Mesenteric fat pad (tissue), 1 donor: ENCODE measurements around the gene RARB. TPM values are rescaled to one million over a fixed set of nuclear protein-coding genes. Genes with fewer than 3 reads are reported as not detected.

Source experiments
- DNase-seq: peaks from one replicate; pipeline ENCODE4 v3.0.0-alpha.2; 2020; ENCODE audit warnings: low spot score
- total RNA-seq: library from RNA; stranded (reverse); fragmentation: NEBNext Ultra II Directional; extraction: Animal tissue kit (Norgen Biotek cat#: 25700); gene quantifications from one replicate; pipeline ENCODE4 v1.2.1, GENCODE V29; 2021
- donor health status: DM: yes; HTN: yes; CAD: no.

The RARB gene
- total RNA-seq, 1 donor from 2014 or later = 4.8 TPM

DNA sequence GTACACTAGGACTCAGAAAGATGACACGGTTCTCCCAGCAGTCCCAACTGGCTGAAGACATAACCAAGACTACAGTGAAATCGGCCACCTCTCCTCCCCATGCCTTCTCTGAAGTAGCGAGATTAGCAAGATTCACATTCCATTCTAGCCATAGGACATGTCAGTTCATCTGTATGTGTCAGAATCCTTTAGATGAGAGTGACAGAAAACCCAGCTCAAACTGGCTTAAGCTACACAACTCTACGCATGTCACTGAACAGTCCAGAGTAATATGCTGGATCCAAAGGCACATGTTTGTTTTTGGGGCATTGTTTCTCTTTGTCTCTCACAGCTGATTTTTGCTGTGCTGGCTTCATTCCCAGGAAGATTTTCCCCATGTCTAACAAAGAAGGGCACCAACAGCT is 75.8 kb downstream of the RARB start:
- no peak for DNase-seq

DNA sequence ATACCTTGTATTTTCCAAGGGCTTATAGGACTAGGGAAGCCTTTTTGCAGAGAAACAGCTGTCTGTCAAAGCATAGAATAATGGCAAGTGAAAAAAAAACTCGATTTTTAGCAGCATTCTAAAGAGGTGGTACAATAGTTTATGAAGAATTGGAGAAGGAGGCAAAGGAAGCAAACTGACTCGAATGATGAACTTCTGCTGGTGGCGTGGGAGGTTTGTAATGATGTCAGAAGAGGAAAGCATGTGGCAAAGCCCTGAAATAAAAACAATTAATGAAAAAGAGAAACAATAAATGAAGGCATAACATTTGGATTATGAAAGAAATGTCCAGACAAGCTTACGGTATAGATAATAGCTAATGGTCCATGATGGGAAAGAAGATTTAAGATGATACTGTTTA is 77.5 kb downstream of the RARB start:
- no peak for DNase-seq

DNA sequence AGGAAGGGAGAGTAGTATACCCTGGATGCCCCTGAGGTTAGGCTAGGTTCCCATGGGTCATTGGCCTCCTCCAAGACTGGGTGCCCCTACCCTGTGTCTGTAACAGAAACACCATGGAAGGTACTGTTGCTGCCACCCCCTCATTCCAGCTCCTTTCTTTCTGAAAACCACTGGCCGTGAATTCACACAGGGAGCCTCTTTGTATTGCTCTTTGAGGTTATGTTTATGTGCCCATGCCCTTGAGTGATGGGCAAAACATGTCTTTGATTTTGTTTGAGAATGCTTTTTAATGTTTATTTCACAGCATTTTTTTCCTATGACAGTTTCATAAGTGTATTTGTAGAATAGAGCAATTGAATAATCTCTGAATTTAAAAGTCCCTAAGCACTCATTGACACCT is 79.7 kb downstream of the RARB start:
- no peak for DNase-seq

DNA sequence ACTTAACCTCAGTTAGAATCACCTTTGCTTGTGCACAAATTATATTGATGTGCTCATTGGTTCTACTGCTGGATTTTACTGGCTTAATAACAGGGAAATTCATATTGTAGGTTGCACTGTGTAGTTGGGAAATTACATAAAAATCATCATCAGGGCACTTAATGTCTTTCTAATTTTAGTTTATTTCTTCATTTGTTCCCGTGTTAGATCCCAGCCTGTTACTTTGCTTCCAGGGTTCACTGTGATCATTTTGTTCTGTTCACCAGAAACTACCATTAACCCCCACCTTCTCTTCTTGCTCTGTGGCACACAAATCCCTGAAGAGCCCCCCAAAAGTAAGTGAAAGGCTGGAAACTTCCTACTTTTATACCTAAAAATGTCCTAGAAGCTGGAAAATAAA is 80.4 kb downstream of the RARB start:
- DNase-seq = no peak

- DNase-seq = no peak
Observed at GRCh38 chr3:25508901-25509300, 80.8 kb downstream of the RARB start.

- DNase-seq = no peak
Observed at GRCh38 chr3:25510797-25511196, 82.7 kb downstream of the RARB start.

GRCh38 chr3:25511972-25512721 is 84.1 kb downstream of the RARB start:
- DNase-seq = no peak

DNA sequence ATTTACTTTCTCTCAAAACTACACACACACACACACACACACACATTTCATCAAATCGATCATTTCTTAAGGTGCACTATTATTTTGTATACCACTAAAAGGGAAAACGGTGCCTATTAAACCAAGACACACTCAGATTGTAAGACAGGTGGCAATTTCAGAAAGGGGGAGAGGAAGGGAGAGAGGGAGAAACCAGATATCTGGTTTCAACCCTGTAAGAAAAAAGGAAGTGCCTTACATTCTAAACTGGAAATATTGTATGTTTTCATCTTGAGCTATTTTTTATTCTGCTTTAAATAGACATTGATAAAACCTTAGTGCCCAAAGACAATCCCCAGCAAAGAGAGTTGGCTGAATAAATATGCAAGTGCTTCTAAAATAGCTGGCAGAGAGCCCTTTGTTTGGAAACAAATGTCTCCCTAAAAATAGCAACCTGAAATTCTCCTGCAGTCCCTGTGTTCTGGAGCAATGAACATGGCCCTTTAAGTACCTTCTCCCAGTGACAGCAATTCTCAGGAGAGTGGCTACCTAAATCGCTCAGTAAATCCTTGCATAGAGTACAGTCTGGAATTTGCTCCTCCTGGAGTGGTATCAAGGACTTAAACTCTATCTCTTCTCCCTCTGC is 85.7 kb downstream of the RARB start:
- DNase-seq = no peak

- DNase-seq = no peak
Observed at GRCh38 chr3:25515171-25515570, 87.1 kb downstream of the RARB start.

DNA sequence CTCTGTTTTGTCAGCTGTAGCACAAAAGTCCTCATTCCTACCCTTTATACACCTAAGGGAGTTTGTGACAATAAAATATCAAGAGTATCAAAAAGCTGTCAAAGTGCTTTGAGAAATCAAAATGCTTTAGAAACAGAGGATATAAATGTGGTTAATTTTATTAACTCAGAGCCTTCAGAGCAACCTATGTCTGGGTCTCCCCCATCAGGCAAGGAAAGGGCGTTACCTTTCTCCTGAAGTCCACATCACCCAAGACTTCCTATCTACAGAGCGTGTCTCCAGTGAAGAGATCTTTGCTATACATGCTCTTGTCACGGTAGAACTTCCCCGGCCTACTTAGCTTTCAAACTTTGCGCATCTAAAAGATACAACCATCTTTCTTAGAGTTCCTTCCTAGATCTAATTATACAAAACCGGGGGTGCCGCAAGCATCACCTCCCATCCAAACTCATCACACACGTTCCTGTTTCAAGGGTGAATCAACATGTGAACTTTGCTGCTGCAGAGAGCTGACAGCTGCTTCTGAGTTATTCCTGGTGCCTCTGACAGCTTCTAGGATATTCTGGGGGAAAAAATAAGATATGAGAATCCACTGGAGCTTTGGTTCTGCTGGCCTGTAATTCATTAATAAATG is 93.0 kb downstream of the RARB start:
- DNase-seq = no peak

- DNase-seq = no peak
Observed at GRCh38 chr3:25527336-25527735, 99.3 kb downstream of the RARB start.

DNA sequence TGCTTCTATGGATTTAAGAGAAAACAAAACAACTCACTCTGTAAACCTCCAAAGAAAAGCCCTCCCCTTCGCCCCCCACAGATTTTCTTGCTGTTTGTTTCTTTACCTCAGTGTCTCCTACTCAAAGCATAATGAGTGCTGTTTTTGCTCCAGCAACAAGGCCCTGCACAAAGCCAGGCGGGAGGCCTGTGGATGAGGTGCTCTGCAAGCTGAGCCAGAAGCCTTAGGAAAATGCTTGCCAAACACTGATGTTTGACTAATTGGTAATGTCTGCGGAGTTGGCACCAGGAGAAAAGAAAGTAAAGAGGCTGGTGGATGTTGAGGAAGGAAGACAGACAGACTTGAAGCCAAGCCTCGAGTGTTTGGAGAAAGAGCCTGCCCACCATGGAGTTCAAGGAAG is 99.7 kb downstream of the RARB start:
- DNase-seq = no peak

DNA sequence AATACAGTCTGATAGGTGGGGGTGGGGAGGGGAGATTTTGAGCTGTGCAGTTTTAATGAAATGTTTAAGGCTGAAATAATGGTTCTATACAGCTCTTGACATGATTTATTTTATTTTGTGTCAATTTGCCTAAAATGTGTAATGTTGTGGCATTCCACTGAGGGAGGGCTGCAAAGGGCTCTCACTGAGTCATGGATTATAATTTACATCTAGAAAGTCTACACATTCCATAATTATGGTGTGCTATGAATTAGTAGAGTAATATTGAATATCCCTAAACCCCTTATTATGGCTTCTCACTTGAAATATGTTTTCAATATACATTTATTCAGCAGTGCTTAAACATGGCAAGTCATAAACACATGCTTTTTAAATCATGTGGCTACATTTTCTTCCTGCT is 103.9 kb downstream of the RARB start:
- no peak for DNase-seq

GRCh38 chr3:25532431-25533162 is 104.5 kb downstream of the RARB start:
- no peak for DNase-seq

DNA sequence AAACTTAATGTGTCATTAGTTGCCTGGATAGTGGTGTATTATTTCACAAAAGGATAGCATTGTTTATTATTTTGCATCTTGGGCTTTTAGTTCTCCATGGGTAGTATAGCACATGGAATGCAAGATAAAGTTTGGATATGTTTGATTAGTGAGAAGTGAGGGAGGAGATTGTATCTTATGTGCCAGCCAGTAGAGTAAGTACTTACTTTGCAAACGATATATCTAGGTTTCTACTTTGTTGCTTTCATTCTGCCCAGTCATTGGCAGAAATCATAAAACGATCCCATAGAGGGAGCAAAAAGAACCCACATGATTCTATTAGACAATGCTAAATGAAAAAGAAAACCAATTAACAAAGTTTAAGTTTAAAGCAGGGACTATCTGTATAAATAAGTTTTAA is 105.3 kb downstream of the RARB start:
- DNase-seq = no peak

DNA sequence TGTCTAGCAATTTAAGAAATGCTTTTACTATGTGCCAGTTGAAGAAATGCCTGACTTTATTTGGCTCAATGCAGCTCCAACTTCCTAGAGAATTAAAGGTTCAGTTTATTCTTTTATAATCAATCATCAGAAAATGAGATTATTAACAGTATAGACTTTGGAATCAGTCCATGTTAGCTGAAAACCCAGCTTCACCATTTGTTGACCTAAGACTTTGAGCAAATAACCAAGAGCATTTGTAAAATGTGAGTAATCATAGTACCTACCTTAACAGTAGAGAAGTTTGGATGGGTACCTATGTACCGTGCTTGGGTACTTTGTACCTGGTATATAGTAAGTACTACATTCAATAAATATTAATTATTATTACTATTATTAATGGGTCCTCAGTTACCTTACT is 105.9 kb downstream of the RARB start:
- DNase-seq = no peak

- DNase-seq = no peak
Observed at GRCh38 chr3:25536521-25537391, 108.7 kb downstream of the RARB start.

- no peak for DNase-seq
Observed at GRCh38 chr3:25537516-25537915, 109.5 kb downstream of the RARB start.

DNA sequence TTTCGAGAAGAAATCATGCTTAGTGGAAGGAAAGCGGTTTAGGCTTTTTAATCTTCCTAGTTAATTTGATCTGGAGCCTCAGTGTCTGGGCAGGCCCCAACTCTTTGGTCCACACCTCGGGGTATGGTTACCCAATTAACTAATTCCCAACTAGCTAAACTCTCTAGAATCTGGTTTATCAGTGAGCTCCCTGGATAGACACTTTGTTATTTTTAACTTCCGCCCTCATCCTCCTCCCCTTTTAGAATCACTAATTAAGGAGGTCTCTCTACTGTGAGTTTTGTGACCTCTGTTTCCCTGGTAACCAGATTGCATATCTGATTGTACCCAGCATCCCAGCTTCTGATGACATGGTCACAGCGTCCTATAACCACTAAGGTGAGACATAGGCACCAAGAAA is 112.2 kb downstream of the RARB start:
- no peak for DNase-seq

- no peak for DNase-seq
Observed at GRCh38 chr3:25542492-25543039, 114.5 kb downstream of the RARB start.

- DNase-seq = no peak
Observed at GRCh38 chr3:25547103-25547502, 119.0 kb downstream of the RARB start.
